Occipital lobe (tissue), 2 donors: ENCODE data around the gene SMIM24. TPM values are rescaled to one million over a fixed set of nuclear protein-coding genes. Genes with fewer than 3 reads are reported as not detected.

Experiments used
- DNase-seq: peaks from one replicate; lab custom pipeline; 2025; lab: John Stamatoyannopoulos, UW
- total RNA-seq: library from RNA; depleted of rRNA; stranded (reverse); fragments of >200 nt; gene quantifications from one replicate; pipeline ENCODE4 v1.2.3, GENCODE V29; 2014

The SMIM24 gene
- total RNA-seq, 1 donor from 2014 or later = not detected

DNA sequence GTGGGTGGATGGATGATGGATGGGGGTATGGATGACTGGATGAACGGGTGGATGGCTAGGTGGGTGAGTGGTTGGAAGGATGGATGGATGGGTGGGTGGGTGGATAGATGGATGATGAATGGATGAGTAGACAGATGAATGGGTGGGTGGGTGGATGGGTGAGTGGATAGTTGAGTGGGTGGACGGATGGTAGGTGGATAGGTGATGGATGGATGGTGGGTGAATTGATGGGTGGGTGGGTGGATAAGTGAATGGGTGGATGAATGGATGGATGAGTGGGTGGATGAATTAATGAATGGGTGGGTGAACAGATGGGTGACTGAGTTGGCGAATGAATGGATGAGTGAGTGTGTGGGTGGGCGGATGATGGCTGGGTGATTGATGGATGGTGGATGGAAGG is 4.9 kb downstream of the SMIM24 start:
- DNase-seq = no peak

DNA sequence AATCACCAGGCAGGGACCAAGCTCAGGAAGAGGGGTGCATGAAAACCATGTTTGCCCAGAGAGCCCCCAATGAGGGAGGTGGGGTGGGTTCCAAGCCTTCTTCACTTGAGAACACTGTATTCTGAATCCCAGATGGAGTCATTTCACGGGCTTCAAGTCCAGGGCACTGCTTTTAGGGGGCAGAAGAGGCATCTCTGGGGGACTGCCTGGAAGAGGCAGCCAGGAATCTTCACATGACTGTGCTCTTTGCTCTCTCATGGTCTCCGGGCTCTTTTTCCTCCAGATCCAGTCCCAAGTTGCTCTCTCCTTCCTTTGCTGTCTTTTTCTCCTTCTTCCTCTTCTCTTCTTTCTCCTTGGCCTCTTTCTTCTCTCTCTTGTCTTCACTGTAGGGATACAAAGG is 5.7 kb downstream of the SMIM24 start:
- DNase-seq = no peak

DNA sequence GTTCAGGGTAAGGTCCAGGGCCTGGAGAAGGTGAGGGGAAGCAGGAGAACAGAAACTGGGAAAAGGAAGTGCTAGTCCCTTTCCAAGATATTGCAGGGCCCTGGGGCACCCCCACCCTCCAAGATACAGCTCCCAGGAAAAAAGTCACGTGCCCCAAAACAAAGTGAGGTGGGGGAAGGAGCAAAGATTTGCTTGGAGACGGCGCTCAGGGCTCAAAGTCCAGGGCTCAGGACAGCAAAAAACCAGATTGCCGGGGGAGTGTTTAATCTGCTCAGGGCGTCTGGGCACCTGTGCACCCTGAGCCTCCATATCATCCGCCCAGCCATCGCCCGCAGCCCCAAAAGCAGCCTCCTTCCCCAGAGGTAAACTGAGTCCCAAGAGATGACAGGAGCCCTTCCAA is 6.3 kb downstream of the SMIM24 start:
- DNase-seq = no peak

DNA sequence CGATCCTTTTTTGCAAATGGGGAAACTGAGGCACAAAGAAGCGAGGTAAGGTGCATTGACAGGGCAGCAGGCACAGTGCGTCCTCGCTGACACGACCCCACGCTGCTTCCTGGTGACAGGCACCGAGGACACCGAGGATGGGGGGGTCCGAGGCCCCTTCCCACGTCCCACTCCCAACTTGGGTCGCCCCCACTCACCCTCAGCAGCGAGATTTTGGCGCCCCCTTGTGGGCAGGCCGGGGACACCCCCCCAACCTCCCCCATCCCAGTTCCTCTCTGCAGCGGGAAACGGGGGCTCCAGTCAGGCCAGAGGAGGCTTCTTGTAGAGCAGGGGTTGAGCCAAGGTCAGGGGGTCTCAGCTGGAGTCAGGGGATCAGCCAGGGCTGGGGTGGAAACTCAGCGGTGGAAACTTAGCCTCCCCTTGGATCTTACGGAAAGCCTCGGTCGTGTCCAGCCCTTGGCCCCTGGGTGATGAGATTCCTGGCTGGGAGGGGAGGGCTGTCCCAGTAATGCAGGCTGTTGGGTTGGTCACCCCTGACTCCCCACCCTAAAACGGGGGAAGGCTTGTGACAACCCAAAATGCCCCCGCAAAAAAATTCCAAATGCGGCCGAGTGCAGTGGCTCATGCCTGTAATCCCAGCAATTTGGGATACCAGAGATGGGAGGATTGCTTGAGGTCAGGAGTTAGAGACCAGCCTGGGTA is 8.2 kb downstream of the SMIM24 start:
- no peak for DNase-seq

DNA sequence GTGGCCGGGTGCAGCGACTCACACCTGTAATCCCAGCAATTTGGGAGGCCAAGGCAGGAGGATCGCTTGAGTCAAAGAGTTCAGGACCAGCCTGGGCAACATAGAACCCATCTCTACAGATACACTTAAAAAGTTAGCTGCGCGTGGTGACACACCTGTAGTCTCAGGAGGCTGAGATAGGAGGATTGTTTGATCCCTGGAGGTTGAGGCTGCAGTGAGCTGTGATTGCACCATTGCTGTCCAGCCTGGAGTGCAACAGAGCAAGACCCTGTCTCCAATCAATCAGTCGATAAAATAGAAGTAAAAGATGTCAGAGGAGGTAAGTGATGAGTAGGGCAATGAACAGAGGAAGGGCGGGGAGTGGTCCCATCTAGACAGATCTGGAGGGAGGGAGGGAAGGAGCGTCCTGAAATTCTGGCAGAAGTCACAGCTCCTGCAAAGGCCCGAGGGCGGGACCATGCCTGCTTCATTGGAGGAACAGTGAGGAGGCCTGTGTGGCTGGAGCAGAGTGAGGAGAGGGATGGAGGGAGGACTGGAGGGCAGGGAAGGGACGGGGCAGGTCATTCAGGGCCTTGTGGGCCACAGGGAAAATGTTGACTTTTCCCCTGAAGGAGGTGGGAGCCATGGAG is 9.7 kb downstream of the SMIM24 start:
- no peak for DNase-seq

DNA sequence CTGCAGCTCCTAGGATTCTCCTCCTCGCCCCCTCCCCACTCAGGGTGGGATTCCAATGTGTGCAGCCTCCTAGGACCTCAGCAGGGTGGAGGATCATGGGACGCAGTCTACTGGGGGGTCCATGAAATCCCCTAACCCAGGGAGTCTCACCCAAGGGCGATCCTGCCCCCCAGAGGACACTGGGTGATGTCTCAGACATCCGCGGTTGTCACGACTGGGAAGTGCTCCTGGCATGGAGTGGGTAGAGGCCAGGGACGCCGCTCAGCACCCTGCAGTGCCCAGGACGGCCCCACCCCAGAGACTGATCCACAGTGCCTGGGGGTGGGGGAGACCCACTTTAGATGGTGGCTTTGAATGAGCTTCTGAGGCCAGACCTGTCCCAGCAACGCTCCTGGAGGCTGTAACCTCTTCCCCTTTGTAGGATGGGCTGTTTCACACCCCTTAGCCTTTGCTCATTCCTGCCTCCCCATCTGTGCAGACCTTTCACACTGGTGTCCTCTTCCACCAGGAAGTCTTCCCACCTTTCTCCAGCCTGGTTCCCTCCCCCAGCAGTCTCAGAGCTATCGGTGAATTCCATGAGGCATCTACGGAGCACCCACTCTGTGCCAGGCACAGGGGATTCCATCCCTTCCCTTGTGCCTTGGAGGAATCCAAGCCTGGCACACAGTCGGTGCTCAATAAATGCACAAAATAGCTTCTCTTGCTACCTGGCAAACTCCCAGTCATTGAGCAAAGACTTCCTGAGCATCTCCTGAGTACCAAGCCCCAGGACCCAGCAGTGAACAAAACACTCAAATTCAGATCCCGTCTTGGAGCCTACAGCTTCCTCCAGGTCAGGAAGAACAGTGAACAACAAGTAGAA is 10.5 kb downstream of the SMIM24 start:
- no peak for DNase-seq

DNA sequence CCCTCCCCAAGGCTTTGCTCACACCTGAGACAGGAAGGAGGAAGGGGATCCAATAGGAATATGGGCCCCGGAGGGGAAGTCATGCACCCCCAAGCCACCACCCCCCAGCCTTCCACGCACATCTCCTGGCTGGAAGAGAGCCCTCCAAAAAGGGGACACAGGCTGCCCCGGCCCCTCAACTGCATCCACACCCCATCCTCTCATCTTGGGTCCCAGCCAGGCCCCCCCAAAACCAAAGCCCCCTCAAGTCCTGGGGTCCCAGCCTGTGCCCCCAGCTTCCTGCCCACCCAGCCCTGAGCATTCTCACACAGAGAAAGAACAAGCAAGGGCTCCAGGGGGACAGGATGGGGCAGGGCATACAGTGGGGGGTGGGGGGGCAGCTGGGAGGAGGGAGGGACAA is 12.1 kb downstream of the SMIM24 start:
- no peak for DNase-seq

DNA sequence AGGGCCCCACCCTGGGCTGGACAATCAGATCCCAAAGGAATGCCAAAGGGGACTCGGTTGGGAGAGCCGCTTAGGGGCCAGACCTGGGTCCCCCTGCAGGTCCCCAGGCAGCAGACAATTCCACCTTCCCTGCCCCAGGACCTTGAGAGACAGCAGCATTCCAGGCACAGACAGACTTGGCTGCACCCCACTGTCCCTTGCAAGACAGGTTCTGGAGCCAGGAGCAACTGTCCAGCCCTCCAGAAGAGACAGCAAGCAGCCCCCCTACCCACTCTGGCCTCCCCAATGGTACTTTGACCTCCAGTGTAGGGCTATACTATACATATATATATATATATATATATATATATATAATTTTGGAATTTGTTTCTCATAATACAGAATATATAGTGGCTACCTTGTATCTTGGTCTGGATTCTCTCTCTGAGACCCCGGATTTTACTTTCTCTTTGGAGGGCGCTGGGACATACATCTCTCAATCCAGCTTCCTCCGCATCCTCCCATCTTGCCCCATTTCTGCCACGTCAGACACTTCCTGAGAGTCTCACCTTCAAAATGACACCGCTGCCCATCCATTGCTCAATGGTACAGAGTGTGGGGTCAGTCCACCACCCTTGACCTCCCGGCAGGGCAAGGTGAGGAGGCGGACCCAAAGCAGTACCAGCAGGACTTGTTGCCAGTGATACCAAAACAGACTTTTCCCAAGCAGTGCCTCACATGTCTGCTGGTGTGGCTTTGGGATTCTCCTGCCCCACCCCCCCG is 12.7 kb downstream of the SMIM24 start:
- no peak for DNase-seq

DNA sequence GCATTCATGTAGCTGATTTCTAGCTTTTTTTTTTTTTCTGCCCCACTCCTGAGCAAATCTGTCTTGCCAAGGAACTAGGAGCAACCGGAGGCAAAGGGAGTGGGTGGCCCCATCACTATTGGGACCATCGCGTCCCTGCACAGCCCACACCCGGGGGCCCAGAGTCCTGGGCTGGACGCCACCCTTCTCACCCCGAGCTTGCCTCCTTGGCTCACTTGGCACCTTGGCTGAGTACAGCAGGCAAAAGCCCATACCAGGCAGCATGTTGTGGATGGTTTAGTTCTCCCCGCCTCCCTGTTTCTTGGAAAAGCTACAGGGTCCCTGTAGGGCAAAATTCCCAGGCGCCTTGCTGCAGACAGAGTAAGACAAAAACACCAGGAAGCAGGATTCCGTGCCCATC is 13.7 kb downstream of the SMIM24 start:
- peak; percentile 27 for DNase-seq

DNA sequence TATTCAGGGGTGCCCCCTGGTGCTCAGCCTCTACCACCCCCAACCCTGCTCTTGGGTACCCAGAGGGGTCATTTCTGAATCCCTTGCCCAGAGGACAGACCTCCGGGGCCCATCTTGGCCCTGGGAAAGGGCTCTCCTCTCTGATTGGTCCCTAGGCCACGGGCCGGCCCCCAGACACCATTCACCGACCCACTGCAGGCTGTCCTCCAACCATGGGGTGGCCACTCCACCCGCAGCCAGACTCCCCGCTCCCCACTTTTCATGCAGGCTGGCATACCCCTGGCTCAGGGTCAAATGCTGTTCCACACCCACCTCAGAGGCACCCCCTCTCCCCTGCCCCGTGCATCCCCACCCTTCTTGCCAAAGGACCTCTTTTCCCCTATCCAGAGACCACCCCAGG is 14.8 kb downstream of the SMIM24 start:
- DNase-seq = no peak

DNA sequence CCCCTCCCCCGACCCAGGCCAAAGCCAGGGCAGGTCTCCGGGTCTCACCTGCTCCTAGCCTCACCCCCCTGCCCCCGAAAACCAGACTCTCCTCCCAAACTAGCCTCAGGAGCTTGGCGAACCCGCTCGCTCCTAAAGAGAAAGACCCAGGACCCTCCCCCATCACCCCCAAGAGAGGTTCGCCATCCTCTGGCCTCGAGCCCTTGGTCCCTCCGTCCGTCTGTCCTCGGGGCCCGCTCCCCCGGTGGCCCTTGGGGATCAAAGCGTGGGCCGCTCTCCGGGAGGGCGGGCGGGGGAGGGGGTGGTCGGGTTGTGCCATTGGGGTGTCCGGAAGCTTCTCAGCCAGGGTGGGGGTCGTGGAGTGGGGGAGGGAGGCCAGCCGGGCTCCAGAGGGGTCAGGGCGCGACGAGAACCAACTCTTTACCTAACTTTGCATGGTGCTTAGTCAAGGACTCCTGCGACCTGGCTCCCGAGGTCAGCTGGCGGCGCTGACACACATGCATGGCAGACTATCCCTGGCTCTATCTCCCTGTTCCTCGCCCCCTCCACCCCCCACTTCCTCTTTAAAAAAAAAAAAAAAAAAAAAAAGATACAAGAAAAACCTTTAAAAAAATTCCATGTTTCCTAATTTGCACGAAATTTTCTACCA is 15.6 kb downstream of the SMIM24 start:
- no peak for DNase-seq

DNA sequence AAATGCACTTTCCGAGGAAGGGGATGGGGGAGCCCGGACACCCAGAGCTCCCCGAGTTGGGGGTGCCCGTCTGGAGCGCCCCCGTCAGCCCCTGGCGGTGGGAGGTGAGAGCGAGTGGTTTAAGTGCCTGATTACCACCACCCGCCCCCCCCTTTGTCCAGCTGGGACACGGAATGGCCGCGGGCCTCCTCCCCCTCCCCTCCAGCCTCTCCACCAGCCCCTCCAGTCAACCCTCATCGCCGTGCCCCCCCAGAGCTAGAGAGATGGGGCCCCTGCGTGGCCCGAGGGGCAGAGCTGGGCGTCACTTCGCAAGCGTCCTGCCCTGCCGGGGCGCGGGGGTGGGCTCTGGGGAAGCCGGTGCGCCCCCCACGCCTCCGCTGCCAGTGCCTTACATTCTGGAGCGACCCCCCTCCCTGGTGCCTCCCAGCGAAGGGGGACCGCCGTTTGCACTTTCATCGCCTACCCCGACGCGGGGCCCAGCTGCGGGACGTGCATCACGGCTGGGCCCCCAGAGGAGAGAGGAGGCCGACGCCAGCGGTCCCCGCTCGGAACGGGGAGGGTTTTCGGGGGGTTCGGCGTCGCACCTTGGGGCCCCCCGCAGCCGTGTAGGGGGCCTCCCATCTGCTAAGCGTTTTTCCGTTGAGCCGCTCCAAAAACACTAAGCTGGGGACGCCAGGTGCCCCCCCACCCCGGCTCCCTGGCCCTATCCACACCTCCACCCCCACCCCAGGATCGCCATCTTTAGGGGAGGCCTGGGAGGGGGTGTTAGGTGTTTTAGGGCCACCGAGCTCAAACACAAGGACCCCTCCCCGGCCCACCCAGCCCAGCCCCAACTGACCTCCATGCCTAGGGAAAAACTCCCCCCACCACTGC is 16.4 kb downstream of the SMIM24 start:
- DNase-seq = no peak

DNA sequence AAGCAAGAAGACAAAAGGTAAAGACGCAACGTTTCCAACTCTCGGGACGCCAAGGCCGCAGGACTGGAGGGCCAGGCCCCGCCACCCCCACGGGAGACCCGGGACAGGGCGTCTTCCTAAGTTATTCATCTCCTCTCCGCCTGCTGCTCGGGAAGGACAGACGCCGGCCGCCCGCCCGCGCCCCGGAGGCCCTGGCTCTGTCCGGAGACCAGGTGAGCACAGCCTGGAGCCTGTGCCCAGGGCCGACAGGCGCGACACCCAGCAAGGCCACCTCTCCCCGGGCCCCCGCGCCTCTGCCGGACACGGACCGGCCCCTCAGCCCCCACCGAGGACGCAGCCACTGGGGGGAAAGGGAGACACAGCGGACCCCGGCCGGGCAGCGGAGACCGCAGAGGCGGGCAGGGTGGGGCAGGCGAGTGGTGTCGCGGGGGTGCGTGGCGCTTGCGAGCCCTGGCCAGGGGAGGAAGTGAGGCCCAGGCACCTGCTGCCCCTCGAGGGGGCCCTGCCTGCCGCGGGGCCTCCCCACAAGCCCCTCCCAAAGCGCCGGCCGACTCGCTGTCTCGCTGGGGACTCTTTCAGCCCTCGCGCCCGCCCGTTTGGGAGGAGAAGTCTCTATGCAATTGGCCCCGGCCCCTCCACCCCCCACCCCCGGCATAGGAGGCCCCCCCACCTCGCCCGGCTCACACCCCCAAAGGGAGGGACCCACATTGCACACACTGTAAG is 17.2 kb downstream of the SMIM24 start:
- DNase-seq = no peak

DNA sequence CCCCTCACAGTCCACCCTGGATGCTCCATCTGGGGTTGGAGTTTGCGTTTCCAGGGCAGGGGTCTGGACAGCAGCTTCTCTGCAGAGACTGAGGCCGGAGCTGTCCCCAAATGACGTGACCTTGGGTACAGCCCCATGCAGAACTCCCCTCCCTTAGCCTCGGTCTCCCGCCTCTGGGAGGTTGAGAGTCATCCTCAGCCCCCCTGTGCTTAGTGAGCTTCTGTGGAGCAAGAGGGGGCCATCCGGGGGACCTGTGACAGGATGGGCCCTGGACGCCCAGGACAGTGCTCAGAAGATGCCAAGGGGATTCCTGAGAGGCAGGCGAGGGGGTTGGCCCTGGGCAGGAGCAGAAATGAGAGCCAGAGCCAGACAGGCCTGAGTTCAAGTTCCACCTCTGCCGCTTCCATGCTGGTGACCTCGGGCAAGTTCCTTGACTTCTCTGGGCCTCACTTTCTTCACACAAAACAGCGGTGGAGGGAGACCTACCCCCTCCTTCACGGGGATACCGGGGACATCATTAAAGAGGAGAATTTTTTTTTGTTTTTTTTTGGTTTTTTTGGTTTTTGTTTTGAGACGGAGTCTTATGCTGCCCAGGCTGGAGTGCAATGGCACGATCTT is 20.3 kb downstream of the SMIM24 start:
- DNase-seq = no peak

DNA sequence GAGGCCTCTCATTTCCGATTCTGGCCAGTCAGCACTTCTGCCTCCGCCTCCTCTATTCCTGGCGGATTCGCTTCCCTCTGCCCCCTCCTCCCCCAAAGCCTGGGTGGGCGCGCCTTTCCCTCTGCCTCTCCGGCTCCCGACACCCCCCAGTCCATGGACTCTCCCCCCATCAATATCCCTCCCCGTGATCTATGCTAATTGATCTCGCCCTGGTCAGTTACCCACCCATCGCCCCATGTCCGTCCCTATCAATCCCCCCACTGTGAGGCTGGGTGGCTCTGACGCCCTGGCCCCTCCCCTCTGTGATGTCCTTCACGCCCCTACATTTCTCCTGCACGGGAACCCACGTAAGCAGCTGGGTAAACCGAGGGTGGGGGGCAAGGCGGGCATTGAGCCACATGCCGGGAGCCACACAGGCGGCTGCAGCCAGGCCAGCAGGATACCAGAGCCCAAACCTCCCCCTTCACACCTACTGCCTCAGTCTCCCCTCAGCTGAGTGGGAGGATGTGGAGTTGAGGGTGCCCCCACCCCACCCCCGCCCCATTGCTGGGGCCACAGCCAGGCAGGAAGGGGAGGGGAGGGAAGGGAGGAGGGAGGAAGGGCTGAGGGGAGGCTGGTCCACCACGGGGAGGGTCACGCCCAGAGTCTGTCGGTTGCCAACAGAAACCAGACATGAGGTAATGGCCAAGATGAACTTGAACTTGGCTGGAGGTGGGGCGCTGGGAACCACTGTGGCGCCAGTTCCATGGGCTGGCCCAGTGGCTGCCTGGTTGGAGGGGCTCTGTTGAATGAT is 21.0 kb downstream of the SMIM24 start:
- no peak for DNase-seq

DNA sequence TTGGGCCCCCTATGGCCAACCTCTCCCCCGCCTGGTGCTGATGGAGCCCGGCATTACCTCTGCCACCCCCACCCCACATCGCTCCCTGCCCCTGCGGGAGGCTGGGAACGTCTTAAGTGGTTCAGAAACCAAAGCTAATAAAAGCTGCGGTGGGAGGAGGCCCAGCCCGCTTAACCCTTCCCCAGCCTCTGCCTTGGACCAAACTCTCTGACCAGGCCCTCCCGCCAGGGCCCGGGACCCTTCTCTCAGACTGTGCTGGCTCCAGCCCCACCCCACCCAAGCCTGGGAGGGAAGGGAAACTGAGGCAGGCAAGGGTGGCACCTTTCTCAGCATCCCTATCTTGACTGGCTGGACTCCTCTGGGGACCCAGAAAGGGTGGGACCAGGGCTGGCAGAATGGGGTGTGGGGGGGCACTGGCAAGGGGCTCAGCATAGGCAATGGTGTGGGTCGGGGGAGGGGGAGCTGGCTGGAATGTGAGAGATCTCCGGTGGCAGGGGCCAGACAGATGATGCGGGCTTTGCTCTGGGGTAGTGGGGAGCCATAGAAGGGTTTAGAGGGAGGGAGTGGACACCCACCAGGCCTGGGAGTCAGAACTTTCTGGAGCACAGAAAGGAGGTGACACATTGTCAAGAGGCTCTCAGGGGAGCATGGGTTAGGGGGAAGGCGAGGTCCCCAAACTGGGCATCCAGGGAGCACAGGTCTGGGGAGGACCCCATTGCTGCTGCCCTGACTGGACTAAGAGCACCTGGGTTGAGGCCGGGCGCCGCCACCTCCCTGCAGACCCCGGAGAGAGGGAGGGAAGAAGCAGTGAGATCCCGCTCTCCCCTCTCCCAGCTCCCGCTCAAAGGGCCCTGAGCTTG is 21.9 kb downstream of the SMIM24 start:
- DNase-seq = no peak

DNA sequence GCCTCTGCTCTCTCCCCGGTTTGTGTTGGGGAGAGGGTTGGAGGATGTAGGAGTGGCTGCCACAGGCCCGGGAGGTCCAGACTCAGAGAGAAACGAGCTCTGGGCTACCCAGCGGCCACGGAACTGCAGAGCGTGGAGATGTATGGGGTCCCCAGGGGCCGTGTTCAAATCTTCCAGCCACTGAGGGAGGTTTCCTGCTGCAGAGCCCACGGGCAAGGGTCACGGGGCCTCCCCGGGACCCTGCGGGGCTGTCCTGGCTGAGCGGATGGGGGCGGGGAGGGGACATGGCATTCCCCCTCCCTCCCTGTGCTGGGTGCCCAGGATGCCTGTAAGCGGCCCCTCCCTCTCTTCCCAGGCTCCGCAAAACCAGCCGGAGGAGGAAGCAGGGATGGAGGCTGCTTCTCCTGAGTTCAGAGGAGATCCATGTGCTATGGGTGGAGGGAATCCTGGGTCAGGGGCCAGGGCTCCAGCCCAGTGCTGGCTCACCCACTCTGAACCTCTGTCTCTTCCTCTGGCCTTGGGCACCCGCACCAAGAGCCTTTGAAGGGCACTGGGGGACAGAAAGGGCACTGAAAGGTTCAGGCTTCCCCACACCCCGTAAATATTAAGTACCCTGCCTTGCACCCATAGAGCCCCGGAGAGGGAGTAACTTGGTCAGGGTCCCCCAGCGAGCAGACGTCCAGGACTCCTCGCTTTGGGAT is 22.6 kb downstream of the SMIM24 start:
- no peak for DNase-seq
